Caco-2 (cell line): ENCODE data around the gene CNTRL. TPM values are rescaled to one million over a fixed set of nuclear protein-coding genes. Genes with fewer than 3 reads are reported as not detected.

Experiments
- BruUV-seq: library from RNA; stranded (reverse); fragments of 400-500 nt; replicated peaks from 2 replicates; lab custom pipeline; 2021; lab: Mats Ljungman, UMichigan
- CTCF ChIA-PET: fragments of 300-600 bp; sonication (Branson Sonifier 250); formaldehyde crosslinking; loops from one replicate; lab custom pipeline; 2022; ENCODE audit warnings: antibody characterized with exemption; lab: Charles Lee
- POLR2A ChIA-PET: fragments of 300-600 bp; sonication (Branson Sonifier 250); formaldehyde crosslinking; loops from one replicate; lab custom pipeline; 2022; ENCODE audit warnings: antibody characterized with exemption; lab: Charles Lee
- DNase-seq, 2 experiments: peaks; one replicate each; pipeline versions ENCODE4 v3.0.0 to v3.0.0-alpha.2; 2020 to 2022
- H3K27me3 ChIP-seq: replicated peaks from 2 replicates; pipeline ENCODE4 v1.6.0; 2011; ENCODE audit warnings: low read length; ENCODE audit not compliant: control insufficient read depth, insufficient read depth
- H3K36me3 ChIP-seq: 2 replicates; pipeline ENCODE4 v1.5.1; 2011; ENCODE audit warnings: low read length; ENCODE audit not compliant: control insufficient read depth, insufficient read depth
- H3K4me1 ChIP-seq: fragments of 250-450 bp; sonication (Bioruptor Pico); 2 replicates; pipeline ENCODE4 v1.5.1; 2020; ENCODE audit warnings: mild to moderate bottlenecking
- H3K4me3 ChIP-seq: 2 replicates; pipeline ENCODE4 v1.5.1; 2011; ENCODE audit warnings: low read depth, mild to moderate bottlenecking, control low read depth, low read length
- H3K9me3 ChIP-seq: fragments of 250-450 bp; sonication (Bioruptor Pico); 2 replicates; pipeline ENCODE4 v1.5.1; 2020; ENCODE audit warnings: mild to moderate bottlenecking, moderate library complexity
- H3K27ac Mint-ChIP-seq: one replicate; pipeline ENCODE4 v1.8.0; 2022; ENCODE audit warnings: mixed read lengths; ENCODE audit not compliant: unreplicated experiment
- H3K27me3 Mint-ChIP-seq: one replicate; pipeline ENCODE4 v1.8.0; 2022; ENCODE audit warnings: mixed read lengths; ENCODE audit not compliant: insufficient read depth, unreplicated experiment
- H3K36me3 Mint-ChIP-seq: one replicate; pipeline ENCODE4 v1.8.0; 2022; ENCODE audit warnings: mild to moderate bottlenecking, mixed read lengths; ENCODE audit not compliant: insufficient read depth, unreplicated experiment
- H3K4me1 Mint-ChIP-seq: one replicate; pipeline ENCODE4 v1.8.0; 2022; ENCODE audit warnings: low read depth, mixed read lengths; ENCODE audit not compliant: unreplicated experiment
- H3K4me3 Mint-ChIP-seq: one replicate; pipeline ENCODE4 v1.8.0; 2022; ENCODE audit warnings: mild to moderate bottlenecking, moderate library complexity, mixed read lengths; ENCODE audit not compliant: unreplicated experiment
- H3K9me3 Mint-ChIP-seq: one replicate; pipeline ENCODE4 v1.8.0; 2022; ENCODE audit warnings: mixed read lengths; ENCODE audit not compliant: unreplicated experiment
- intact Hi-C: fragments of 100-400 bp; cut with micrococcal nuclease; formaldehyde crosslinking; loops from one replicate; pipeline ENCODE4 v1.10.0; 2022; ENCODE audit not compliant: unreplicated experiment
- total RNA-seq: library from RNA; stranded (reverse); gene quantifications from 2 replicates; pipeline ENCODE4 v1.2.3, GENCODE V29; 2022
- TF ChIP-seq, protein P1 (sequence below), 2 experiments: fragments of 200-600 bp in 1 of 2; IDR thresholded peaks; 1 replicate in 1 of 2; 2 replicates in 1 of 2; pipeline versions ENCODE4 v1.5.1 to v1.8.0; 2011 to 2022; ENCODE audit warnings: antibody characterized with exemption in 1 of 2, control low read depth in 1 of 2, inconsistent platforms in 1 of 2, low read depth in 1 of 2, low read length in 1 of 2, mild to moderate bottlenecking in 1 of 2, moderate library complexity in 1 of 2; ENCODE audit not compliant: insufficient read depth in 1 of 2, severe bottlenecking in 1 of 2, unreplicated experiment in 1 of 2

Gene CNTRL
- total RNA-seq, 1 experiment from 2014 or later = 12.0 TPM

DNA sequence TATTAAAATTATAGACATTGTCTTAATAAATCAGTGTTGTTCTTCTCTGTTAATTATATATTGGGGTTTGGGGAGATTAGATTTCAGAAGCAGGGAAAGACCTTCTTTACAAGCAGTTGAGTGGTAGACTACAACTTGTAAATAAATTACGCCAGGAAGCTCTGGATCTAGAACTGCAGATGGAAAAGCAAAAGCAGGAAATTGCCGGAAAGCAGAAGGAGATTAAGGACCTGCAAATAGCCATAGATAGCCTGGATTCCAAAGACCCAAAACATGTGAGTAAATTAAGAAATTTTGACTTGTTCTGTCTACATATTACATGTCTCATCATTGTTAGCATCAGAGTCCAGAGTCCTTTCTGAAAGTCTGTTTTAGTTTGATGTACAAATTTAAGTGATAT lies 43.5 kb downstream of the CNTRL start:
- H3K27me3 Mint-ChIP-seq = no peaks in the 10 kb centered on the region
- intact Hi-C loops = no loop called here
- H3K27ac Mint-ChIP-seq = no peak overlapping the region
- CTCF ChIA-PET = no interaction called here
- H3K9me3 Mint-ChIP-seq = no peaks in the 10 kb centered on the region
- no peaks in the 10 kb centered on the region for H3K4me1 Mint-ChIP-seq
- Histone ChIP-seq H3K27me3 (no peaks in the 10 kb centered on the region), H3K4me1 (peaks cover 3% of the 10 kb centered on the region; the same call in 1 of the 2 replicates), H3K36me3 (no peaks in the 10 kb centered on the region), H3K9me3 (no peaks in the 10 kb centered on the region), H3K4me3 (no peak overlapping the region)
- no TSS peak for BruUV-seq
- H3K36me3 Mint-ChIP-seq = peaks cover 7% of the 10 kb centered on the region
- no peak for DNase-seq
- no peak overlapping the region for H3K4me3 Mint-ChIP-seq
- TF ChIP-seq, protein P1, sequence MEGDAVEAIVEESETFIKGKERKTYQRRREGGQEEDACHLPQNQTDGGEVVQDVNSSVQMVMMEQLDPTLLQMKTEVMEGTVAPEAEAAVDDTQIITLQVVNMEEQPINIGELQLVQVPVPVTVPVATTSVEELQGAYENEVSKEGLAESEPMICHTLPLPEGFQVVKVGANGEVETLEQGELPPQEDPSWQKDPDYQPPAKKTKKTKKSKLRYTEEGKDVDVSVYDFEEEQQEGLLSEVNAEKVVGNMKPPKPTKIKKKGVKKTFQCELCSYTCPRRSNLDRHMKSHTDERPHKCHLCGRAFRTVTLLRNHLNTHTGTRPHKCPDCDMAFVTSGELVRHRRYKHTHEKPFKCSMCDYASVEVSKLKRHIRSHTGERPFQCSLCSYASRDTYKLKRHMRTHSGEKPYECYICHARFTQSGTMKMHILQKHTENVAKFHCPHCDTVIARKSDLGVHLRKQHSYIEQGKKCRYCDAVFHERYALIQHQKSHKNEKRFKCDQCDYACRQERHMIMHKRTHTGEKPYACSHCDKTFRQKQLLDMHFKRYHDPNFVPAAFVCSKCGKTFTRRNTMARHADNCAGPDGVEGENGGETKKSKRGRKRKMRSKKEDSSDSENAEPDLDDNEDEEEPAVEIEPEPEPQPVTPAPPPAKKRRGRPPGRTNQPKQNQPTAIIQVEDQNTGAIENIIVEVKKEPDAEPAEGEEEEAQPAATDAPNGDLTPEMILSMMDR (IDR thresholded peaks at IDR 0.05; ENCODE audit: insufficient read depth in 1 of 2, low read depth in 1 of 2, low read length in 1 of 2, severe bottlenecking in 1 of 2, unreplicated experiment in 1 of 2) = no peak
- POLR2A ChIA-PET = no interaction called here

- Histone ChIP-seq H3K36me3 (no peaks in the 10 kb centered on the region), H3K4me1 (peaks cover 3% of the 10 kb centered on the region; the same call in 1 of the 2 replicates), H3K4me3 (no peak overlapping the region), H3K9me3 (no peaks in the 10 kb centered on the region), H3K27me3 (no peaks in the 10 kb centered on the region)
- TF ChIP-seq, protein P1 (IDR thresholded peaks at IDR 0.05; ENCODE audit: insufficient read depth in 1 of 2, low read depth in 1 of 2, low read length in 1 of 2, severe bottlenecking in 1 of 2, unreplicated experiment in 1 of 2) = no peak
- Mint-ChIP-seq H3K4me1 (no peaks in the 10 kb centered on the region), H3K27me3 (no peaks in the 10 kb centered on the region), H3K4me3 (peak overlapping the region; percentile 11), H3K27ac (no peak overlapping the region), H3K36me3 (peaks cover 7% of the 10 kb centered on the region), H3K9me3 (no peaks in the 10 kb centered on the region)
- no TSS peak for BruUV-seq
- DNase-seq = no peak
- POLR2A ChIA-PET = no interaction called here
- intact Hi-C loops = loop anchor here (5.0 kb wide), 2 partner anchors 37 to 82 kb away; partner anchors contain the start of gene RAB14
- CTCF ChIA-PET = no interaction called here
Measured at GRCh38 chr9:121120386-121120785, 45.6 kb downstream of the CNTRL start.

- Histone ChIP-seq H3K27me3 (no peaks in the 10 kb centered on the region), H3K9me3 (no peaks in the 10 kb centered on the region), H3K36me3 (no peaks in the 10 kb centered on the region), H3K4me1 (peaks cover 3% of the 10 kb centered on the region; the same call in 1 of the 2 replicates), H3K4me3 (peak overlapping the region; percentile 48)
- Mint-ChIP-seq H3K27ac (peak overlapping the region; percentile 84), H3K4me3 (peak overlapping the region; percentile 92), H3K36me3 (peaks cover 7% of the 10 kb centered on the region), H3K27me3 (no peaks in the 10 kb centered on the region), H3K9me3 (no peaks in the 10 kb centered on the region), H3K4me1 (no peaks in the 10 kb centered on the region)
- ChIA-PET CTCF (interaction anchor here (0.6 to 1.4 kb wide), 12 partner anchors 9 to 343 kb away, joined by 3 to 10 read pairs (median 6); no protein-coding TSS in a partner anchor), POLR2A (interaction anchor here (0.5 kb wide), 1 partner anchor 34 kb away, joined by 3 read pairs; no protein-coding TSS in a partner anchor)
- TF ChIP-seq, protein P1 (IDR thresholded peaks at IDR 0.05; ENCODE audit: insufficient read depth in 1 of 2, low read depth in 1 of 2, low read length in 1 of 2, severe bottlenecking in 1 of 2, unreplicated experiment in 1 of 2) = no peak
- peak; percentile 97 for DNase-seq
- no TSS peak for BruUV-seq
- intact Hi-C loops = loop anchor here (5.0 kb wide), 2 partner anchors 36 to 81 kb away; partner anchors contain the start of gene RAB14
Measured at GRCh38 chr9:121121582-121122087, 46.9 kb downstream of the CNTRL start.
